Measurements from ENCODE around the gene PLCB4.

DNA sequence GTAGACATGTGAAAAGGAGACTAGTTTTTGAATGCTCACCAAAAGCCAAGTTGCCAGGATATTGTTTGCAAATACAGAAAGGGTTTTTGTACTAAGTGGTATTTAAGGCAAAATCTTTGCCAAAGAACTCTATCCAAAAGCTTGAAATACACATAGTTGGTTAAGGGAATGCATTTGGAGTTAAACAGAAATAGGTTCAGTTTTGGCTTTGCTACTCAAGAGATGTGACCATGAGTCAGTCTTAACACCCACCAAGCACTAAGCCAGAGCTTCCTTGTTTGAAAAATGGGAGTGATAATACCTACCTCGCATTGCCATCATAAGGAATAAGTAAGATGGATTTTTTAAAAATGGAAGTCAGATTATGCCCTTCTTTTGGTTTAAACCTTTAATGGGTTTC, 253.8 kb downstream of the PLCB4 start:
- TF ChIP-seq, protein P1, sequence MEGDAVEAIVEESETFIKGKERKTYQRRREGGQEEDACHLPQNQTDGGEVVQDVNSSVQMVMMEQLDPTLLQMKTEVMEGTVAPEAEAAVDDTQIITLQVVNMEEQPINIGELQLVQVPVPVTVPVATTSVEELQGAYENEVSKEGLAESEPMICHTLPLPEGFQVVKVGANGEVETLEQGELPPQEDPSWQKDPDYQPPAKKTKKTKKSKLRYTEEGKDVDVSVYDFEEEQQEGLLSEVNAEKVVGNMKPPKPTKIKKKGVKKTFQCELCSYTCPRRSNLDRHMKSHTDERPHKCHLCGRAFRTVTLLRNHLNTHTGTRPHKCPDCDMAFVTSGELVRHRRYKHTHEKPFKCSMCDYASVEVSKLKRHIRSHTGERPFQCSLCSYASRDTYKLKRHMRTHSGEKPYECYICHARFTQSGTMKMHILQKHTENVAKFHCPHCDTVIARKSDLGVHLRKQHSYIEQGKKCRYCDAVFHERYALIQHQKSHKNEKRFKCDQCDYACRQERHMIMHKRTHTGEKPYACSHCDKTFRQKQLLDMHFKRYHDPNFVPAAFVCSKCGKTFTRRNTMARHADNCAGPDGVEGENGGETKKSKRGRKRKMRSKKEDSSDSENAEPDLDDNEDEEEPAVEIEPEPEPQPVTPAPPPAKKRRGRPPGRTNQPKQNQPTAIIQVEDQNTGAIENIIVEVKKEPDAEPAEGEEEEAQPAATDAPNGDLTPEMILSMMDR (IDR thresholded peaks at IDR 0.05; ENCODE audit: insufficient read depth, low read length), result no peak
- TF ChIP-seq GABPA (IDR thresholded peaks at IDR 0.05; ENCODE audit: low read depth), result no peak
